ENCODE measurements around the gene MOB1B. TPM values are rescaled to one million over a fixed set of nuclear protein-coding genes. Genes with fewer than 3 reads are reported as not detected.

MOB1B gene
- total and polyA plus RNA-seq, 2 of the 13 experiments (the other 11 are each of a cell fraction or from before 2014, with no cell fraction given) = 3.9 to 4.0 TPM

GRCh38 chr4:70901984-70902576 is at the start of gene MOB1B (continued):
- 0 out of 2 replicates have a peak, but pooled peaks have one; percentile 12 for TF ChIP-seq IRF1 (CRISPR knock-in tag; IDR thresholded peaks at IDR 0.05; ENCODE audit: low read depth)
- TF ChIP-seq ZBTB25 (CRISPR knock-in tag; IDR thresholded peaks at IDR 0.05) = 0 out of 2 replicates have a peak, but pooled peaks have one; percentile 27
- peak; percentile 89; the same call in 1 of the 2 replicates for TF ChIP-seq SAFB2 (CRISPR knock-in tag; IDR thresholded peaks at IDR 0.05; ENCODE audit: borderline replicate concordance, low read depth)
- peak; percentile 31; the same call in 1 of the 2 replicates for TF ChIP-seq ZNF607 (CRISPR knock-in tag; IDR thresholded peaks at IDR 0.05; ENCODE audit: borderline replicate concordance)
- TF ChIP-seq PHF21A (CRISPR knock-in tag; IDR thresholded peaks at IDR 0.05) = 0 out of 2 replicates have a peak, but pooled peaks have one; percentile 42
- TF ChIP-seq ZNF598 (CRISPR knock-in tag; IDR thresholded peaks at IDR 0.05; ENCODE audit: borderline replicate concordance) = no peak
- TF ChIP-seq ZBTB37 (CRISPR knock-in tag; IDR thresholded peaks at IDR 0.05) = peak; percentile 18; the same call in 1 of the 2 replicates
- TF ChIP-seq ZFP36L1 (CRISPR knock-in tag; IDR thresholded peaks at IDR 0.05) = 0 out of 2 replicates have a peak, but pooled peaks have one; percentile 36
- TF ChIP-seq TMF1 (CRISPR knock-in tag; IDR thresholded peaks at IDR 0.05; ENCODE audit: low read depth) = 0 out of 2 replicates have a peak, but pooled peaks have one; percentile 33
- TF ChIP-seq ZNF367 (CRISPR knock-in tag; IDR thresholded peaks at IDR 0.05; ENCODE audit: borderline replicate concordance) = no peak; the same call in 1 of the 2 replicates
- peak; percentile 88 for TF ChIP-seq RBM39 (IDR thresholded peaks at IDR 0.05; ENCODE audit: low read depth, low read length, poor library complexity, severe bottlenecking)
- TF ChIP-seq TEAD2 (CRISPR knock-in tag; IDR thresholded peaks at IDR 0.05) = peak; percentile 58; the same call in 1 of the 2 replicates
- no peak; the same call in 1 of the 2 replicates for TF ChIP-seq ZNF580 (CRISPR knock-in tag; IDR thresholded peaks at IDR 0.05; ENCODE audit: borderline replicate concordance, low read depth)
- no peak for TF ChIP-seq MAFK (conservative IDR thresholded peaks at IDR 0.05 in 1 of 2, IDR thresholded peaks at IDR 0.05 in 1 of 2; ENCODE audit: low read length in 2 of 2)
- TF ChIP-seq CSRNP1 (CRISPR knock-in tag; IDR thresholded peaks at IDR 0.05) = peak; percentile 64; the same call in 1 of the 2 replicates
- TF ChIP-seq CBX2 (IDR thresholded peaks at IDR 0.05; ENCODE audit: low read depth, low read length) = no peak
- no peak for TF ChIP-seq CBX2 (CRISPR knock-in tag; IDR thresholded peaks at IDR 0.05; ENCODE audit: low read depth)
- peak; percentile 46; the same call in 1 of the 2 replicates for TF ChIP-seq RXRB (CRISPR knock-in tag; IDR thresholded peaks at IDR 0.05; ENCODE audit: borderline replicate concordance)
- peak; percentile 41; the same call in 1 of the 2 replicates for TF ChIP-seq FOSL2 (CRISPR knock-in tag; IDR thresholded peaks at IDR 0.05)
- peak; percentile 17; the same call in 1 of the 2 replicates for TF ChIP-seq ZSCAN9 (CRISPR knock-in tag; IDR thresholded peaks at IDR 0.05; ENCODE audit: borderline replicate concordance)
- peak; percentile 78 for TF ChIP-seq IKZF4 (CRISPR knock-in tag; IDR thresholded peaks at IDR 0.05; ENCODE audit: borderline replicate concordance, low read depth, not compliant biosample characterization)
- TF ChIP-seq ZNF709 (CRISPR knock-in tag; IDR thresholded peaks at IDR 0.05) = peak; percentile 78; the same call in 1 of the 2 replicates
- peak; percentile 62 for TF ChIP-seq ASH2L (IDR thresholded peaks at IDR 0.05; ENCODE audit: insufficient read length, low read depth, low read length)
- peak; percentile 47; the same call in 1 of the 2 replicates for TF ChIP-seq MXD4 (CRISPR knock-in tag; IDR thresholded peaks at IDR 0.05)
